Stimulated activated CD8-positive, alpha-beta memory T cell treated with anti-CD3 and anti-CD28 coated beads, Interleukin-12 subunit alpha, Interleukin-12 subunit beta, amount 100 ng/mL, for 1 hour (primary cell): Measurements from ENCODE around the gene CCDC86.
"Not testable (repeated sequence)": the region's sequence is repeated elsewhere in the genome, so short reads cannot be mapped to it uniquely, and the experiment has no call there.

Source experiments
- DNase-seq: peaks from one replicate; pipeline ENCODE4 v3.0.0-alpha.2; 2020; ENCODE audit warnings: low read depth

The CCDC86 gene, protein sequence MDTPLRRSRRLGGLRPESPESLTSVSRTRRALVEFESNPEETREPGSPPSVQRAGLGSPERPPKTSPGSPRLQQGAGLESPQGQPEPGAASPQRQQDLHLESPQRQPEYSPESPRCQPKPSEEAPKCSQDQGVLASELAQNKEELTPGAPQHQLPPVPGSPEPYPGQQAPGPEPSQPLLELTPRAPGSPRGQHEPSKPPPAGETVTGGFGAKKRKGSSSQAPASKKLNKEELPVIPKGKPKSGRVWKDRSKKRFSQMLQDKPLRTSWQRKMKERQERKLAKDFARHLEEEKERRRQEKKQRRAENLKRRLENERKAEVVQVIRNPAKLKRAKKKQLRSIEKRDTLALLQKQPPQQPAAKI

GRCh38 chr11:60841797-60842667 lies at the start of gene CCDC86:
CCDC86 (plus strand) TSS chr11:60842113; CDS start chr11:60842125, 12 bp downstream.
- DNase-seq, result peak; percentile 97

DNA sequence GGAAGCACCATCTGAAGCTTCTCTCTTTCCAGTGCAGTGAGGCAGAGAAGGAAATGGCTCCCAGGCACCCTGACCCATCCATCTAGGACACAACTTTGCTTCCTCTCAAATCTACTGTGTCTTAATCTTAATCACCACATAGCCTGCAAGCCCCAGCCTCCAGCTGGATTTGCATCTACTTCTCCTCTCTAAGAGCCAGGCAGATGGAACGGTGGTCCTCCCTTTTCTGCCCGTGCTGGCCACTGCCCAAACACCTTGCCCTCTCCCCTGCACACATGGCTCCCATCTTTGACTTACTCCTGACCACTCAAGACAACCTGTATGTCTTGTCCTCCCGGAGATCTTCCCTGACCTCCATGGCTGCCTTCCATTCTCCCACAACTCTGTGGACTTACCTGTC lies 49.4 kb upstream of the CCDC86 start:
- DNase-seq, result no peak

DNA sequence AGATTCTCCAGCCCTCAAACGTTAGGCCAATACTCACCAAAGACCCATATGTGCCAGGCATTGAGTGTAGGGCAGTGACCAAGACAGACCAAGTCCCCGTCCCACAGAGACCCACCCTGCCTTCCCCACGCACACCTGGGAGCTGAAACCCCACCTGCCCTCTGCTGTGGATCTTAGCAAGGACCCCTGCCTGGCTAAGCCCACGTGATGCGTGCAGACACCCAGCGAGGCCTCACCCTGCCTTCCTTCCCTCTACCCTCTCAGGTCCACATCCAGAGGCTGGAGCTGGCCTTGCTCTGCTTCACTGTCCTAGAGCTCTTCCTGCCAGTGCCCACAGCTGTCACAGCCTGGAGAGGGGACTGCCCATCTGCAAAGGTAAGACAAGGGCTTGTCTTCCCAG lies 46.6 kb upstream of the CCDC86 start:
- no peak for DNase-seq

- DNase-seq, result no peak
Measured at GRCh38 chr11:60797846-60798630, 43.9 kb upstream of the CCDC86 start.

GRCh38 chr11:60798631-60799030 lies 43.3 kb upstream of the CCDC86 start:
- DNase-seq, result no peak

DNA sequence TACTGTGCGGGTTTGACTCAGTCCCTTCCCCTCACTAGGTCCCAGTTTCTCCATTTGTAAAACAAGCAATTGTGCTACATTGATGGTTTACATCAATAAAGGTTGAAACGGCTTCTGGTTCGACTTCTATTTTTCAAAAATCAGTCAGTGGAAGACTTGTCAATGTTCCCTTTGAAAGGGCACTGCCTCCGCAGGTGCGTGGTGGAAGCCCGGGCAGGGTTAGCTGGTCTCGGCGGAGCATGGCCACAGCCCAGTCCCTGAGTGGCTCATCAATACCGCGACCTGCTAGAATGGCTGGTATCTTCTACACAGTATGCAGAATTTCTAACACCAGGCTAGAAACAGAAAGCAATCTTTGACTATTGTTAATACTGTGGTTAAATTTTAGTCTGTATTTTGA lies 40.7 kb upstream of the CCDC86 start:
- no peak for DNase-seq

DNA sequence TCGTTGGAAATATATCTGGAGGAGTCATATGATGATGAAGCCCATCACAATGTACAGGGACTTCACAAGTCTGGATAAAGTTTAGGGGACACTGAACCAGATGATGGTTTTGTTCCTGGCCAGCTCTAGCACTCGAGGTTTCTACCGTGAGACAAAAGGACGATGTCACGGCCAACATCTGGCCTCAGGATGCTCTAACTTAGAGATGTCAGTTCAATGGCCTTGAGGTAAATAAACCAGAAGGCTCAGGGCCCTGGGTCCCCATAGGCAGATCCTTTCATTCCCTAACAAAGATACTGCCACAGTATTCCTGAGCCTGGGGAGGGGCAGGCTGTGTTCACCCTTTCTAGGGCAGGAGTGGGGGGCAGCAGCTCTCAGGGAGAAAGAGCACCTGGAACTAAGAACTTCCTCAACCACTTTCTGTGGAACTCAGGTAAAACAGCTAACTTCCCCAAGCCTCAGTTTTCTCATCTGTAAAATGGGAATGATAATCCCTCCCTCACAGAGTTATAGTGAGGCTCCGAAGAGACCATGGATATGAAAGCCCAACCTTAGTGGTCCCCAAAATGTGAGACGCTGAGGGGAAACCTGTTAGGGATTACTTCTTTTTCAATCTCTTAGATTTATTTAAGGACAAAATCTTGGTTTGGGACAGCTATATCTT lies 38.5 kb upstream of the CCDC86 start:
- DNase-seq, result no peak

DNA sequence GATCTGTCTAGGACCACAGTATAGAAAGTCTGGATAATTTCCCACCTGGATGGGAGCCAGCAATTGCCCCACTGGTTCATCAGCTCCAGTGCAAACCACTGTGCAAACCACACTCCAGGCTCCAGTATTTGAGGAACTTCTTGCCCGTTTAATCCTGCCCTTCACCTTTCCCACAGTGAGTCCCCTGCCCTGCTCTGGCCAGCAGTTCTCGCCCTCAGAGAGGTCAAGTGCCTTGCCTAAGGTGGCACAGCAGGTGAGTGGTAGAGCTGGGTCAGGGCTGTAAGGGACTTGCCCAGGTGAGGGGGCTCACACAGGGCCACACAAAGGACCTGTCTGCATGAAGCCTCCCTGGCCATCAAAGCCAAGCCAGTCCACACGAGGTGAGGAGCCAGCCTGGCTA lies 32.7 kb upstream of the CCDC86 start:
- no peak for DNase-seq

GRCh38 chr11:60809691-60810090 lies 32.2 kb upstream of the CCDC86 start:
- no peak for DNase-seq

- DNase-seq, result no peak
Measured at GRCh38 chr11:60810151-60810550, 31.8 kb upstream of the CCDC86 start.

DNA sequence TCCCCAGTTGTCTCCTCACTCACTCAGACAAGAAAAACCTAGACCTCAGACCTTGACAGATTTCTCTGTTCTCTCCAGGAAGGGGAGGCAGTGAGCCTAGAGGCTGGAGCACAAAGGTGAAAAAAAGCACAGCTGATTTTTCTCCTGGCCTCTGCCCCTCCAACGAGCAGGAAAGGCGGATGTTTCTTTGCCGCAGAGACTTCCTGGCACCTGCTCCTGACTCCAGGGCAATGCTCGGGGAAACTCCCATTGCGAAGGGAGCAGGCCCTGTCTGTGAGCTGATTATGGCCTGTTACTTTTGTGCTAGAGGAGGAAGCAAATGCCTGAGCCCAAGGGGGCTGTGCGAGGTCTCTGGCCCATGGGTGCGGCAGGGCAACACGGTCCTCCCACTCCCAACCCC lies 31.3 kb upstream of the CCDC86 start:
- no peak for DNase-seq

GRCh38 chr11:60813324-60813723 lies 28.6 kb upstream of the CCDC86 start:
- DNase-seq, result no peak

- no peak for DNase-seq
Measured at GRCh38 chr11:60814112-60814511, 27.8 kb upstream of the CCDC86 start.

DNA sequence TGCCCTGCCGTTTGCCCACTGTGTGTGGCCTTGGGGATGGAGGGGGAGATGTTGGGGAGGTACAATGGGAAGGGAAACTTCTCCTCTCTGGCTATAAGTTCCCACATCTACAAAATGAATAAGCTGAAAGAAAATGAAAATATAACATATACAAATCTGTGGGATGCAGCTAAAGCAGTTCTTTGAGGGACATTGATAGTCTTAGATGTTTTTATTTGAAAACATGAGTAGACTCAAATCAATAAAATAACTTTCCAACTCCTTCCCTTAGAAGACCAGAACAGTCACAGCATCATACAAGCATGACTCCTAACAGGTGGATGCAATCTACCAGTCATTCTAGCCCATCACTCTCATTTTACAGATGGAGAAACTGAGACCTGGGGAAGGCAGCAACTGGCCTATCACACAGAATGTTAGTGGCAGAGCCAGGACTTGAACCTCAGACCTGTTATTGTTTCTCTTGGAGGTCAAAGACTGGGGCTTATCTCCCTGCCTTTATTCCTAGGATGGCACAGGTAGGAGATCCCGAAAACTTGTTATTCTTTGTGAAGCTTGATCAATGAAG lies 25.2 kb upstream of the CCDC86 start:
- no peak for DNase-seq

DNA sequence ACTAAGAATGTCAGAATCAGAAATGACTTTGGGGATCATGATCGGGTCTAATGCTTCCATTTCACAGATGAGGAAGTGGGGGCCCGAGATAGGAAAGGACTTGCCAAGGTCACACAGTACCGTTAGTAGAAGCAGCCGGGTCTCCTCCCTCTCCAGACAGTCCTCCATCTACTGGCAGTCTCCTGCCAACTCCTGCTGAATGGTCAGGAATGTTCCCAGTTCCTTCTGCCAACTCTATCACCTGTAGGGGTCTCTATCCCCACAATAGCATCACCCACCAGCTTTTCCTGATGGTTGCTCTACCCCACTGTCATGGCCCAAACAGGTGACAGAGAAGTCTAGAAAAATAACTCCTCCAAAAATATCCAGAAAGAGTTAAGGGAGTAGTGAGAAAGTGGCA lies 23.9 kb upstream of the CCDC86 start:
- no peak for DNase-seq

GRCh38 chr11:60821827-60822599 lies 19.9 kb upstream of the CCDC86 start:
- DNase-seq, result no peak

- DNase-seq, result not testable (repeated sequence)
Measured at GRCh38 chr11:60823745-60824306, 18.1 kb upstream of the CCDC86 start.

DNA sequence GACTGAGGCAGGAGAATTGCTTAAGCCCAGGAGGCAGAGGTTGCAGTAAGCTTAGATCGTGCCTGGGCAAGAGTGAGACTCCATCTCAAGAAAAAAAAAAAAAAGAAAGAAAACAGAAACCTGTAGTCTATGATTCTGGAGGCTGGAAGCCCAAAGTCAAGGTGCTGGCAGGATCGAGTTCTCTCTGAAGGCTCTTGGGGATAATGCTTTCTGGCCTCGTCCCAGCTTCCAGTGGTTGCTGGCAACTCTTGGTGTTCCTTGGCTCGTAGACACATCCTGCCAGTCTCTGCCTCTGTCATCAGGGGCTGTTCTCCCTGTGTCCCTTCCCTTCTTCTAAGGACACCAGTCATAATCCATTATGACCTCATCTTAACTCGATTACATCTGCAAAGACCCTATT lies 16.8 kb upstream of the CCDC86 start:
- DNase-seq, result no peak

DNA sequence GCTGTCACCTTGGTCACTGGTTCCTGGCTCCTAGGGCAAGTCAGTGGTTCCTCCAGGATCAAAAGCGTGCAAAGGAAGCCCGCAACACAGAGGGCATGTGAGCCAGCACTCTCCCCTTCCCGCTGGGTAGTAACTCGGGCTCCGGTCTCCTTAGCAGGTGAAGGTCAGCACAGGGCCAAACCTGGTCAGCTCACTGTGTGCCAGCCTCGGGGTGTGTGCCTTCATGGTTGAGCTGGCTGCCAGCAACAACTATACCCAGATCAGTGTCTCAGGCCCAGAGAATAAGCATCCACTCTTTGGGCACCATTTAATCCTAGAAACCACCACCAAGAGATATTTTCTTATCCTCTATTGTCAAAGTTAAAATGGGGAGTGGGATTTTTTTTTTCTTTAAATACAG lies 16.1 kb upstream of the CCDC86 start:
- no peak for DNase-seq

- DNase-seq, result no peak
Measured at GRCh38 chr11:60830478-60831142, 11.3 kb upstream of the CCDC86 start.
